Hepatocyte (in vitro differentiated cells): Measurements from ENCODE around the gene PRR30.

ENCODE experiments used
- CTCF ChIP-seq: fragments of 200-600 bp; sonication (generic); IDR thresholded peaks from 2 replicates; pipeline ENCODE4 v1.5.1; 2016; ENCODE audit warnings: antibody characterized with exemption, mild to moderate bottlenecking; ENCODE audit not compliant: poor library complexity
- EZH2 ChIP-seq: fragments of 200-600 bp; sonication (generic); IDR thresholded peaks from 2 replicates; pipeline ENCODE4 v1.6.1; 2016; ENCODE audit warnings: antibody characterized with exemption, mild to moderate bottlenecking, borderline replicate concordance

GRCh38 chr2:27145682-27146081 lies 6.5 kb upstream of the PRR30 start:
- no peak for TF ChIP-seq CTCF
- TF ChIP-seq EZH2, result no peak
